Keratinocyte (primary cell): ENCODE results near the gene NOTUM. TPM values are rescaled to one million over a fixed set of nuclear protein-coding genes. Genes with fewer than 3 reads are reported as not detected.

Source experiments
- DNase-seq: peaks from one replicate; pipeline ENCODE4 v3.0.0-alpha.2; 2011; ENCODE audit warnings: low read depth, missing footprints, low spot score
- FAIRE-seq: peaks from 2 replicates; lab custom pipeline; 2011; peaks lifted over from hg19 to GRCh38; lab: Jason Lieb, UNC
- H2AFZ ChIP-seq: 2 replicates; pipeline ENCODE4 v1.6.0; 2012; ENCODE audit warnings: low read length, control low read depth, inconsistent platforms; ENCODE audit not compliant: control insufficient read depth
- H3K27ac ChIP-seq: 2 replicates; pipeline ENCODE4 v1.5.1; 2011; ENCODE audit warnings: low read length; ENCODE audit not compliant: control insufficient read depth, insufficient read depth
- H3K27me3 ChIP-seq: 3 replicates; pipeline ENCODE4 v1.6.0; 2011; ENCODE audit warnings: low read length; ENCODE audit not compliant: control insufficient read depth, insufficient read depth; ENCODE audit errors: extremely low read depth
- H3K36me3 ChIP-seq, 2 experiments: 2 replicates in 1 of 2; 3 replicates in 1 of 2; pipeline ENCODE4 v1.5.1; 2011; ENCODE audit warnings: low read length in 2 of 2, mild to moderate bottlenecking in 1 of 2; ENCODE audit not compliant: control insufficient read depth in 2 of 2, insufficient read depth in 2 of 2; ENCODE audit errors: extremely low read depth in 1 of 2
- H3K4me1 ChIP-seq: 3 replicates; pipeline ENCODE4 v1.5.1; 2011; ENCODE audit warnings: low read length; ENCODE audit not compliant: control insufficient read depth, insufficient read depth; ENCODE audit errors: extremely low read depth
- H3K4me2 ChIP-seq: 3 replicates; pipeline ENCODE4 v1.6.0; 2011; ENCODE audit warnings: low read depth, low read length; ENCODE audit not compliant: control insufficient read depth, insufficient read depth; ENCODE audit errors: extremely low read depth
- H3K4me3 ChIP-seq, 3 experiments: fragments of 200-600 bp in 1 of 3; sonication (generic) in 1 of 3; 2 replicates in 2 of 3; 3 replicates in 1 of 3; pipeline ENCODE4 v1.5.1; 2011 to 2016; ENCODE audit warnings: low read length in 3 of 3, mild to moderate bottlenecking in 3 of 3, control low read depth in 2 of 3, inconsistent platforms in 1 of 3, low read depth in 1 of 3, mixed read lengths in 1 of 3, mixed run types in 1 of 3, moderate library complexity in 1 of 3; ENCODE audit not compliant: control insufficient read depth in 2 of 3, insufficient read depth in 2 of 3; ENCODE audit errors: extremely low read depth in 1 of 3
- H3K79me2 ChIP-seq: 2 replicates; pipeline ENCODE4 v1.6.0; 2012; ENCODE audit warnings: low read length; ENCODE audit not compliant: control insufficient read depth, insufficient read depth
- H3K9ac ChIP-seq: 3 replicates; pipeline ENCODE4 v1.6.0; 2011; ENCODE audit warnings: low read length; ENCODE audit not compliant: control insufficient read depth, insufficient read depth; ENCODE audit errors: extremely low read depth
- H3K9me1 ChIP-seq: 3 replicates; pipeline ENCODE4 v1.6.0; 2011; ENCODE audit warnings: low read length; ENCODE audit not compliant: control insufficient read depth, insufficient read depth; ENCODE audit errors: extremely low read depth
- H3K9me3 ChIP-seq: 2 replicates; pipeline ENCODE4 v1.5.1; 2012; ENCODE audit warnings: low read depth, low read length; ENCODE audit not compliant: control insufficient read depth
- H4K20me1 ChIP-seq: 3 replicates; pipeline ENCODE4 v1.6.0; 2011; ENCODE audit warnings: low read length; ENCODE audit not compliant: control insufficient read depth, insufficient read depth; ENCODE audit errors: extremely low read depth
- CTCF ChIP-seq, 3 experiments: IDR thresholded peaks in 1 of 3; conservative IDR thresholded peaks in 1 of 3; optimal IDR thresholded peaks in 1 of 3; 2 replicates in 2 of 3; 3 replicates in 1 of 3; pipeline versions ENCODE3 to v1.5.1; 2011; ENCODE audit warnings: low read length in 3 of 3, mild to moderate bottlenecking in 3 of 3, moderate library complexity in 2 of 3, control low read depth in 1 of 3, inconsistent platforms in 1 of 3; ENCODE audit not compliant: insufficient read depth in 2 of 3; ENCODE audit errors: extremely low read depth in 1 of 3
- EZH2 ChIP-seq: IDR thresholded peaks from one replicate; pipeline ENCODE4 v1.6.1; 2012; ENCODE audit warnings: inconsistent platforms, mild to moderate bottlenecking, low read length, moderate library complexity
- dilution Hi-C: fragments of 300-500 bp; cut with MboI; formaldehyde crosslinking; loops from one replicate; pipeline ENCODE4 v1.7.0; 2020; ENCODE audit warnings: low sequenced_read_pairs; ENCODE audit not compliant: extremely low pct_ligation_motif_present
- polyA plus RNA-seq, 5 experiments: library from polyadenylated mRNA; depleted of rRNA in 3 of 5; stranded (reverse) in 3 of 5; stranded (forward) in 1 of 5; unstranded in 1 of 5; fragments of >200 nt; gene quantifications; 1 replicate in 1 of 5; 2 replicates in 3 of 5; 3 replicates in 1 of 5; pipeline versions ENCODE4 v1.2.1 to v1.2.3, GENCODE V29; 2011 to 2012; ENCODE audit warnings: missing spikeins in 2 of 5, low read depth in 1 of 5, low replicate concordance in 1 of 5

Gene NOTUM
- polyA plus RNA-seq, 1 donor (not counting 4 experiments of a cell fraction or from before 2014, with no cell fraction given) = not detected

- Histone ChIP-seq H4K20me1 (no peaks in the 10 kb centered on the region), H3K4me1 (peaks cover 19% of the 10 kb centered on the region), H3K79me2 (no peaks in the 10 kb centered on the region), H3K27me3 (no peaks in the 10 kb centered on the region), H2AFZ (no peak overlapping the region), H3K36me3 (no peaks in the 10 kb centered on the region), H3K4me3 (no peak overlapping the region), H3K9ac (no peak overlapping the region), H3K27ac (no peak overlapping the region), H3K4me2 (no peak overlapping the region), H3K9me1 (peaks cover 2% of the 10 kb centered on the region), H3K9me3 (no peaks in the 10 kb centered on the region)
- TF ChIP-seq CTCF (optimal IDR thresholded peaks at IDR 0.05 in 1 of 3, IDR thresholded peaks at IDR 0.05 in 1 of 3, conservative IDR thresholded peaks at IDR 0.05 in 1 of 3; ENCODE audit: extremely low read depth in 1 of 3, insufficient read depth in 2 of 3, low read length in 3 of 3) = no peak
- no peak for TF ChIP-seq EZH2
- no peak for DNase-seq
- dilution Hi-C loops = no loop called here
- no peak for FAIRE-seq
These were observed 39.2 kb upstream of the NOTUM start for GRCh38 chr17:81999976-82000802.

DNA sequence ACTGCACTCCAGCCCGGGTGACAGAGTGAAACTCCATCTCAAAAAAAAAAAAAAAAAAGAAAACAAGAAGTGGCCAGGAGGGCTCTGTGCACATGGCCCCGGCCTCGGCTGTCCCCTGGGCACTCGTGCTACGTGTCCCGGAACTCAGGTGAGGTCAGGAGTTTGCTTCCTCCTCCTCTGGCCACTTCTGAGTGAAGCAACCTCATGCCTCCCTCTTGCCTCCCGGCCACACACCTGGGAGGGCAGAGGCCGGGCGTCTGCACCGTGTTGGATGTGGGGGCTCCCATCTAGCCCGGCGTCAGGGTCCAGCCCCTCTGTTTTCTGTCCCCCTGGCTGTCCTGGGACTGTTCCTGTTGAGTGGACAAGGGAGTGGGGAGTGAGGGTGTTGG is 38.6 kb upstream of the NOTUM start:
- H3K4me1 ChIP-seq = peaks cover 16% of the 10 kb centered on the region
- DNase-seq (no peak), FAIRE-seq (no peak)
- no peak overlapping the region for H3K4me3 ChIP-seq
- H2AFZ ChIP-seq = no peak overlapping the region
- H3K4me2 ChIP-seq = no peak overlapping the region
- dilution Hi-C loops = no loop called here
- no peaks in the 10 kb centered on the region for H3K27me3 ChIP-seq
- H3K79me2 ChIP-seq = no peaks in the 10 kb centered on the region
- no peaks in the 10 kb centered on the region for H3K36me3 ChIP-seq
- peaks cover 2% of the 10 kb centered on the region for H3K9me1 ChIP-seq
- H4K20me1 ChIP-seq = no peaks in the 10 kb centered on the region
- no peak overlapping the region for H3K9ac ChIP-seq
- H3K27ac ChIP-seq = no peak overlapping the region
- TF ChIP-seq CTCF (optimal IDR thresholded peaks at IDR 0.05 in 1 of 3, IDR thresholded peaks at IDR 0.05 in 1 of 3, conservative IDR thresholded peaks at IDR 0.05 in 1 of 3; ENCODE audit: extremely low read depth in 1 of 3, insufficient read depth in 2 of 3, low read length in 3 of 3) = no peak
- TF ChIP-seq EZH2 = no peak
- H3K9me3 ChIP-seq = no peaks in the 10 kb centered on the region
